K562 (cell line): ENCODE measurements around the gene PPM1N. TPM values are rescaled to one million over a fixed set of nuclear protein-coding genes. Genes with fewer than 3 reads are reported as not detected.

Source experiments
- ATF7 ChIP-seq: fragments of 450-650 bp; IDR thresholded peaks from 2 replicates; pipeline ENCODE4 v1.7.1; 2014; ENCODE audit warnings: mild to moderate bottlenecking, moderate library complexity
- BACH1 ChIP-seq: fragments of 200-800 bp; sonication (Bioruptor generic); IDR thresholded peaks from 2 replicates; pipeline ENCODE4 v1.6.1; 2016; ENCODE audit warnings: missing genetic modification characterization, missing compliant biosample characterization
- C11orf30 ChIP-seq: fragments of 450-650 bp; IDR thresholded peaks from 2 replicates; pipeline ENCODE4 v1.6.1; 2016; ENCODE audit warnings: low read depth, mild to moderate bottlenecking
- CBFB ChIP-seq: sonication (generic); formaldehyde crosslinking; IDR thresholded peaks from 2 replicates; pipeline ENCODE4 v1.4.0; 2020; ENCODE audit warnings: mild to moderate bottlenecking, missing genetic modification reagents
- GTF2F1 ChIP-seq: IDR thresholded peaks from 2 replicates; pipeline ENCODE4 v1.6.1; 2011; ENCODE audit warnings: low read depth, low read length, improper control_type of control experiment
- LEF1 ChIP-seq: fragments of 450-650 bp; IDR thresholded peaks from 2 replicates; pipeline ENCODE4 v1.6.1; 2016; ENCODE audit warnings: mild to moderate bottlenecking
- MAZ ChIP-seq, 2 experiments: fragments of 450-650 bp in 1 of 2; sonication (generic) in 1 of 2; formaldehyde crosslinking; IDR thresholded peaks in 1 of 2; conservative IDR thresholded peaks in 1 of 2; 2 replicates each; pipeline versions ENCODE4 v1.4.0 to v1.5.0; 2020; ENCODE audit warnings: mild to moderate bottlenecking in 1 of 2, missing genetic modification reagents in 1 of 2
- PCBP1 ChIP-seq: fragments of 200-400 bp; formaldehyde crosslinking; IDR thresholded peaks from 2 replicates; pipeline ENCODE4 v1.6.1; 2018; ENCODE audit warnings: mild to moderate bottlenecking, low read depth, low read length; ENCODE audit not compliant: poor library complexity, severe bottlenecking
- POLR2B ChIP-seq: fragments of 450-650 bp; IDR thresholded peaks from 2 replicates; pipeline ENCODE4 v1.6.1; 2018; ENCODE audit warnings: low read depth; ENCODE audit not compliant: partially characterized antibody
- SAFB2 ChIP-seq: fragments of 200-400 bp; formaldehyde crosslinking; IDR thresholded peaks from 2 replicates; pipeline ENCODE4 v1.6.1; 2018; ENCODE audit warnings: borderline replicate concordance, low read length, low read depth, moderate library complexity; ENCODE audit not compliant: severe bottlenecking
- XRCC4 ChIP-seq: IDR thresholded peaks from one replicate; pipeline ENCODE4 v1.6.1; 2011; ENCODE audit not compliant: insufficient read depth, insufficient read length; ENCODE audit errors: extremely low read depth
- ZNF253 ChIP-seq: fragments of 250-450 bp; sonication (Bioruptor Pico); conservative IDR thresholded peaks from 2 replicates; pipeline ENCODE4 v1.6.1; 2021; ENCODE audit warnings: mild to moderate bottlenecking
- ZNF583 ChIP-seq: fragments of 250-450 bp; sonication (Bioruptor Pico); IDR thresholded peaks from 2 replicates; pipeline ENCODE4 v1.4.0; 2020
- polyA plus RNA-seq, 8 experiments: library from polyadenylated mRNA; depleted of rRNA in 4 of 8; stranded (reverse) in 5 of 8; unstranded in 3 of 8; fragments of >200 nt; fragmentation: Nextera tagmentation in 2 of 8; fragmentation: Illumina TruSeq in 1 of 8; extraction: Ambion mirVana in 2 of 8; extraction: Trizol in 1 of 8; gene quantifications; 2 replicates each; pipeline versions ENCODE4 v1.2.1 to v1.2.3, GENCODE V29; 2011 to 2014; ENCODE audit warnings: inconsistent platforms in 1 of 8, missing spikeins in 1 of 8
- total RNA-seq, 7 experiments: library from RNA; depleted of rRNA in 6 of 7; stranded (reverse); fragments of >200 nt in 6 of 7; fragmentation: Illumina TruSeq in 2 of 7; extraction: Trizol in 2 of 7; gene quantifications; 2 replicates each; pipeline versions ENCODE4 v1.2.1 to v1.2.3, GENCODE V29; 2011 to 2021; ENCODE audit warnings: low replicate concordance in 1 of 7
- TF ChIP-seq, protein P1 (sequence below): fragments of 250-450 bp; sonication (Bioruptor Pico); IDR thresholded peaks from 2 replicates; pipeline ENCODE4 v1.8.0; 2021; ENCODE audit warnings: borderline replicate concordance, mild to moderate bottlenecking, moderate library complexity; ENCODE audit not compliant: poor library complexity, severe bottlenecking

PPM1N gene
- total and polyA plus RNA-seq, 9 of the 15 experiments (the other 6 are each of a cell fraction or from before 2014, with no cell fraction given): 4.5 to 15.6 (median 8.7) TPM

DNA sequence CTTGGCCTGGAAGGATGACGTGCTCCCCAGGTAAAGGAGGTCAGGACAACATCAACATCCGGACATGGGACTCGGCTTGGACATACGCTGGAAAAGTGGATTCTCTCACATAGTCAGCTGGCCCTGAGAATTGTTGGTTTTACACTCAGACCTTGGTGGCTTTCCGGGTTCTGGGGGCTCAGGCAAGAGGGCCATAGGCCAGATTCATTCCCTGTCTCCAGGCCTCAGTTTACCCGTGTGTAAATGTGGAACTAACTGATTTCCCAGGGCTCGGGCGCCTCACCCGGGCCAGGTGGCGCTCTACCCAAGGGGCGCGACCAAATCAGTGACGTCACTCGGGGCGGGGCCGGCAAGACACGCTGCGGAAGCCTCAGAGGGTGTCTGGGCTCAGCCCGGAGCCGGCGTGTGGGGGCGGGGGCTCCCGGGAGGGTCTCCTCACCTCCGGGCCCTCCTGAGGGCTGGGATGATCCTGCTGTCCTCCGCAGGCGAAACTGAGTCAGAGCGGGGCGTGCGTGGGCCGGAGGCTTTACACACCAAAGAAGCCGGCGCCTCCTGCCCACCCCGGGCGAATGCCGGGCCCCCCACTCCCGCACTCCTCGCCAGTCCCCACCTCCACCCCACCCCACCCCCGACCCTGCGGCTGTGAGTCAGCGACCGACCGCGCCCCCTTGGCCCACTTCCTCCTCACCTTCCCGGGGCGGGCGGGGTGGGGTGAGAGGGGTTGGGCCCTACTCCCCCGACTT is 8.2 kb downstream of the PPM1N start (continued):
- TF ChIP-seq BACH1 (tag) (peak; percentile 57; the same call in 1 of the 2 replicates), ZNF583 (CRISPR knock-in tag) (no peak), MAZ (CRISPR knock-in tag; conservative IDR thresholded peaks at IDR 0.05 in 1 of 2, IDR thresholded peaks at IDR 0.05 in 1 of 2) (peak; percentile 91 to 92), PCBP1 (peak; percentile 86), XRCC4 (no peak), SAFB2 (no peak), C11orf30 (0 out of 2 replicates have a peak, but pooled peaks have one; percentile 30), ZNF253 (CRISPR knock-in tag) (no peak), GTF2F1 (0 out of 2 replicates have a peak, but pooled peaks have one; percentile 27), LEF1 (0 out of 2 replicates have a peak, but pooled peaks have one; percentile 43), POLR2B (peak; percentile 83), CBFB (CRISPR knock-in tag) (no peak), ATF7 (peak; percentile 99)
- TF ChIP-seq, protein P1, sequence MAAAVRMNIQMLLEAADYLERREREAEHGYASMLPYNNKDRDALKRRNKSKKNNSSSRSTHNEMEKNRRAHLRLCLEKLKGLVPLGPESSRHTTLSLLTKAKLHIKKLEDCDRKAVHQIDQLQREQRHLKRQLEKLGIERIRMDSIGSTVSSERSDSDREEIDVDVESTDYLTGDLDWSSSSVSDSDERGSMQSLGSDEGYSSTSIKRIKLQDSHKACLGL (CRISPR knock-in tag): no peak
